Spleen (tissue), 11 donors: ENCODE data around the gene MAEA. TPM values are rescaled to one million over a fixed set of nuclear protein-coding genes. Genes with fewer than 3 reads are reported as not detected.

ENCODE experiments used
- DNase-seq: peaks from one replicate; pipeline ENCODE4 v3.0.0-alpha.2; 2020
- H3K27ac ChIP-seq, 8 donors: fragments of 200-600 bp; sonication (generic) in 7 of 8; 1 replicate in 4 of 8; 2 replicates in 4 of 8; pipeline versions ENCODE4 v1.5.0 to v1.8.0; 2016 to 2021; ENCODE audit warnings: inconsistent platforms in 4 of 8, mild to moderate bottlenecking in 4 of 8, moderate library complexity in 1 of 8
- H3K27me3 ChIP-seq, 7 donors: fragments of 200-600 bp; sonication (generic) in 6 of 7; replicated peaks in 1 of 7; 1 replicate in 4 of 7; 2 replicates in 3 of 7; pipeline versions ENCODE4 v1.5.0 to v1.8.0; 2016 to 2021; ENCODE audit warnings: inconsistent platforms in 3 of 7, mild to moderate bottlenecking in 1 of 7
- H3K36me3 ChIP-seq, 6 donors: fragments of 200-600 bp; sonication (generic) in 5 of 6; 1 replicate in 4 of 6; 2 replicates in 2 of 6; pipeline versions ENCODE4 v1.5.0 to v1.8.0; 2016 to 2021; ENCODE audit warnings: inconsistent platforms in 2 of 6
- H3K4me1 ChIP-seq, 6 donors: fragments of 200-600 bp; sonication (generic) in 5 of 6; 1 replicate in 3 of 6; 2 replicates in 3 of 6; pipeline versions ENCODE4 v1.5.0 to v1.8.0; 2016 to 2021; ENCODE audit warnings: inconsistent platforms in 3 of 6
- H3K4me3 ChIP-seq, 8 donors: fragments of 200-600 bp; sonication (generic) in 7 of 8; 1 replicate in 4 of 8; 2 replicates in 4 of 8; pipeline versions ENCODE4 v1.5.0 to v1.8.0; 2016 to 2021; ENCODE audit warnings: inconsistent platforms in 4 of 8, mild to moderate bottlenecking in 4 of 8, moderate library complexity in 2 of 8
- H3K9me3 ChIP-seq, 8 donors: fragments of 200-600 bp; sonication (generic) in 7 of 8; 1 replicate in 4 of 8; 2 replicates in 4 of 8; pipeline versions ENCODE4 v1.5.0 to v1.8.0; 2016 to 2021; ENCODE audit warnings: inconsistent platforms in 4 of 8
- POLR2A ChIP-seq, 3 donors: fragments of 450-650 bp; IDR thresholded peaks; one replicate each; pipeline ENCODE4 v1.5.1; 2017; ENCODE audit warnings: antibody characterized with exemption in 3 of 3, mild to moderate bottlenecking in 1 of 3
- POLR2AphosphoS5 ChIP-seq, 3 donors: sonication (generic); formaldehyde crosslinking; IDR thresholded peaks; one replicate each; pipeline ENCODE4 v1.5.1; 2017; ENCODE audit warnings: antibody characterized with exemption in 3 of 3
- WGBS, 5 donors: extraction: QIAGEN DNeasy Blood & Tissue Kit in 3 of 5; methylation state at CpG; one replicate each; pipeline versions ENCODE4 v1.1.5 to v1.1.7; 2013 to 2018; 5-methylcytosine and 5-hydroxymethylcytosine counted together
- intact Hi-C: fragments of 100-400 bp; cut with DNase I; formaldehyde crosslinking; loops from one replicate; pipeline ENCODE4 v1.15.0; 2023; ENCODE audit warnings: low total_unique reads
- polyA plus RNA-seq, 3 donors: library from polyadenylated mRNA; stranded (reverse); fragments of 200-250 nt; gene quantifications; one replicate each; pipeline ENCODE4 v1.2.1, GENCODE V29; 2013
- total RNA-seq, 7 donors: library from RNA; depleted of rRNA in 3 of 7; stranded (reverse); fragments of >200 nt in 3 of 7; fragmentation: NEBNext Ultra II Directional in 4 of 7; extraction: Animal tissue kit (Norgen Biotek cat#: 25700) in 4 of 7; gene quantifications; one replicate each; pipeline versions ENCODE4 v1.1.0 to v1.2.1, GENCODE V29; 2016 to 2021
- TF ChIP-seq, protein P1 (sequence below), 11 experiments: fragments of 200-600 bp in 7 of 11; fragments of 450-650 bp in 4 of 11; sonication (generic) in 4 of 11; IDR thresholded peaks in 8 of 11; conservative IDR thresholded peaks in 3 of 11; 1 replicate in 7 of 11; 2 replicates in 4 of 11; pipeline versions ENCODE4 v1.4.0 to v1.8.0; 2016 to 2021; ENCODE audit warnings: antibody characterized with exemption in 11 of 11, inconsistent platforms in 4 of 11, mild to moderate bottlenecking in 1 of 11
- donor health status: healthy with polysubstance abuse.
- donor health status: DM: no; HTN: no; CAD: no; lungs with moderate emphysema.
- donor health status: DM: no; HTN: no; CAD: no.
- donor health status: Bipolar disorder and iron deficiency.
- donor health status: healthy.
- donor health status: DM: no; HTN: no; CAD: no.
- donor health status: DM: yes; HTN: yes; CAD: no.

MAEA gene
- total and polyA plus RNA-seq, 10 donors: 46.6 to 112 (median 80.1) TPM

DNA sequence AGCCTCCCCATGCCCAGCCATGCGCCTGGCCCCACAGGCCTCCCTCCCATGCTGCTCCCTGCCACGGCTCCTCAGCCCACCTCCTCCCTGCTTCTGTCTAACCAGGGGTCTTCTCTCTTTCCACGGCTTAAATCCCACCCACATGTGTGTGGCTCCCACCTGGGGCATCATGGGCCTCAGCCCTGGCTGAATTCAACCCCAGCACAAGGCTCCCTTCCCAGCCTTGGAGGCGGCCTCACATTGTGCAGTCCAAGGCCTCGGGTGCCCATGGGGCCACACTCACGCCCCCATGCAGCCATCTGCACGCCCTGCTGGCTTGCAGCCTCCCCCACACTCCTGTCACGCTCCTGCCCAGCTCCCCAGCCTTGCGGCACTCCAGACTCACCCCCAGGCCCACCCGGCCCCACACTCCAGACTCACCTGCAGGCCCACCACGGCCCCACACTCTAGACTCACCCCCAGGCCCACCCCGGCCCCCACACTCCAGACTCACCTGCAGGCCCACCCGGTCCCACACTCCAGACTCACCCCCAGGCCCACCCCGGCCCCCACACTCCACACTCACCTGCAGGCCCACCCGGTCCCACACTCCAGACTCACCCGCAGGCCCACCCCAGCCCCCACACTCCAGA, 27.0 kb downstream of the MAEA start:
- intact Hi-C loops: no loop called here
- TF ChIP-seq POLR2A (IDR thresholded peaks at IDR 0.05) (no peak), POLR2AphosphoS5 (IDR thresholded peaks at IDR 0.05) (no peak)
- TF ChIP-seq, protein P1, sequence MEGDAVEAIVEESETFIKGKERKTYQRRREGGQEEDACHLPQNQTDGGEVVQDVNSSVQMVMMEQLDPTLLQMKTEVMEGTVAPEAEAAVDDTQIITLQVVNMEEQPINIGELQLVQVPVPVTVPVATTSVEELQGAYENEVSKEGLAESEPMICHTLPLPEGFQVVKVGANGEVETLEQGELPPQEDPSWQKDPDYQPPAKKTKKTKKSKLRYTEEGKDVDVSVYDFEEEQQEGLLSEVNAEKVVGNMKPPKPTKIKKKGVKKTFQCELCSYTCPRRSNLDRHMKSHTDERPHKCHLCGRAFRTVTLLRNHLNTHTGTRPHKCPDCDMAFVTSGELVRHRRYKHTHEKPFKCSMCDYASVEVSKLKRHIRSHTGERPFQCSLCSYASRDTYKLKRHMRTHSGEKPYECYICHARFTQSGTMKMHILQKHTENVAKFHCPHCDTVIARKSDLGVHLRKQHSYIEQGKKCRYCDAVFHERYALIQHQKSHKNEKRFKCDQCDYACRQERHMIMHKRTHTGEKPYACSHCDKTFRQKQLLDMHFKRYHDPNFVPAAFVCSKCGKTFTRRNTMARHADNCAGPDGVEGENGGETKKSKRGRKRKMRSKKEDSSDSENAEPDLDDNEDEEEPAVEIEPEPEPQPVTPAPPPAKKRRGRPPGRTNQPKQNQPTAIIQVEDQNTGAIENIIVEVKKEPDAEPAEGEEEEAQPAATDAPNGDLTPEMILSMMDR (IDR thresholded peaks at IDR 0.05 in 8 of 11, conservative IDR thresholded peaks at IDR 0.05 in 3 of 11): no peak
- DNase-seq: no peak
- WGBS, 5 donors: 79 to 94% (median 88%) methylated on average over 13 to 16 of the region's 16 CpGs
- H3K4me1 ChIP-seq: peaks cover 0 to 23% (median 9%) of the 10 kb centered on the region in 6 donors
- H3K9me3 ChIP-seq: no peaks in the 10 kb centered on the region
- no peak overlapping the region for H3K27ac ChIP-seq
- H3K36me3 ChIP-seq: peaks cover 6 to 94% (median 66%) of the 10 kb centered on the region in 6 donors
- no peak overlapping the region for H3K4me3 ChIP-seq
- no peaks in the 10 kb centered on the region for H3K27me3 ChIP-seq

DNA sequence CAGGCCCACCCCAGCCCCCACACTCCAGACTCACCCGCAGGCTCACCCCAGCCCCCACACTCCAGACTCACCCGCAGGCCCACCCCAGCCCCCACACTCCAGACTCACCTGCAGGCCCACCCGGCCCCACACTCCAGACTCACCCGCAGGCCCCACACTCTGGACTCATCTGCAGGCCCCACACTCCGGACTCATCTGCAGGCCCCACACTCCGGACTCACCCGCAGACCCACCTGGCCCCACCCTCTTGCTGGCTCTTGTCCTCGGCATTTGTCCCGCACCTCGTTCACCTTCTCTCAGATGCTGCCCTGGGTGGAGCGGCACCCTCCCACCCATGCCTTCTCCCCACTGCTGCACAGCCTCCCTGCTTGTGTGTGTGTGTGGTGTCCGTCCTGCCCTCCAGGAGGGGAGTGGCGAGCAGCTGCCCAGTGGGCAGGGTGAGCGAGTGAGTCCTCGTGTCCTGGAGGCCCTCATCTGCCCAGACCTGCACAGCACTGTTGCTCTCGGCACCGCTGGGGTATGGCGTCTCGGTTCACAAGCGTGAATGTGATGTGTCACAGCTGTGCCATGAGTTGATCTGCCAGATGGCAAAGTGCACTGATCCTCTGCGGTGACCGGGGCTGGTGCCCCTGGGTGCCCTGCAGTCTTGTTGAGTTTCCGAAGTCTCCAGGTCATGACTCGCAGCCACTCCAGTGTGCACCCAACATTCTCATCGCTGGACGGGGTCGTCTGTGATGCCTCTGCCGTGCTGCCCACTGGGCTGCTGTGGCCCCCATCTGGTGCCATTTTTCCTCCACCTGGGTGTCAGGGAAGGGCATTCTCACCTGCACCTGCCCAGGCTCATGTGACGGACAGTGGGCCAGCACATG, 27.7 kb downstream of the MAEA start:
- intact Hi-C loops: no loop called here
- no peak overlapping the region for H3K27ac ChIP-seq
- H3K27me3 ChIP-seq: no peaks in the 10 kb centered on the region
- WGBS, 5 donors: 94 to 98% (median 96%) methylated on average over 20 to 29 of the region's 29 CpGs
- H3K36me3 ChIP-seq: peaks cover 6 to 94% (median 68%) of the 10 kb centered on the region in 6 donors
- no peaks in the 10 kb centered on the region for H3K9me3 ChIP-seq
- no peak overlapping the region for H3K4me3 ChIP-seq
- peaks cover 0 to 17% (median 5%) of the 10 kb centered on the region in 6 donors for H3K4me1 ChIP-seq
- no peak for TF ChIP-seq POLR2A (IDR thresholded peaks at IDR 0.05)
- TF ChIP-seq, protein P1 (IDR thresholded peaks at IDR 0.05 in 8 of 11, conservative IDR thresholded peaks at IDR 0.05 in 3 of 11): no peak
- TF ChIP-seq POLR2AphosphoS5 (IDR thresholded peaks at IDR 0.05): no peak
- DNase-seq: peak; percentile 51

DNA sequence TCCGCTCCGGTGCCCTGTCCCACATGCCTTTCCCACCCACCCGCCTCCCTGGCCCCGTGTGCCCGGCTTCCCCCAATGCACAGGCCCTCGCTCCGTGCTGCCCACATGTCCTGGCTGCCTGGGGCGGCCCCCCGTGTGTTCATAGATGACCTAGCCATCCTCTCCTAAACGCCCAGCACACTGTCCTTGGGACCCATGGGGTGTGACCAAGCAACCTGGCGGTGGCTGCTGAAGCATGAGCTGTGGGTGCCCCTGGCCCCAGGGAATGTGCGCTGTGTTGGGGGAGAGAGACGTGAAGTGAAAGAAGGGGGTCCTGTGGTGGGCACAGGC, 28.3 kb downstream of the MAEA start:
- 93 to 99% (median 96%) methylated on average over 13 of the region's 13 CpGs for WGBS, 5 donors
- Histone ChIP-seq H3K4me1 (peaks cover 0 to 17% (median 5%) of the 10 kb centered on the region in 6 donors), H3K9me3 (no peaks in the 10 kb centered on the region), H3K27me3 (no peaks in the 10 kb centered on the region), H3K27ac (peak overlapping the region in 2 of 8 donors; percentile 26 to 33), H3K36me3 (peaks cover 5 to 94% (median 65%) of the 10 kb centered on the region in 6 donors), H3K4me3 (no peak overlapping the region)
- DNase-seq: peak; percentile 64
- intact Hi-C loops: no loop called here
- no peak for TF ChIP-seq POLR2AphosphoS5 (IDR thresholded peaks at IDR 0.05)
- TF ChIP-seq POLR2A (IDR thresholded peaks at IDR 0.05): no peak
- TF ChIP-seq, protein P1 (IDR thresholded peaks at IDR 0.05 in 8 of 11, conservative IDR thresholded peaks at IDR 0.05 in 3 of 11): no peak
